OCI-LY1 (cell line): Measurements from ENCODE around the gene SCAI.

ENCODE experiments used
- EZH2 ChIP-seq: fragments of 200-600 bp; sonication (generic), shearing (Covaris generic); IDR thresholded peaks from 2 replicates; pipeline ENCODE4 v1.8.0; 2017; ENCODE audit warnings: borderline replicate concordance, mixed run types, mild to moderate bottlenecking, antibody characterized with exemption, low read length, moderate library complexity, mixed read lengths
- TF ChIP-seq, protein P1 (sequence below): fragments of 200-600 bp; sonication (generic), shearing (Covaris generic); IDR thresholded peaks from 2 replicates; pipeline ENCODE4 v1.5.1; 2017; ENCODE audit warnings: mild to moderate bottlenecking, antibody characterized with exemption, low read length, moderate library complexity, mixed read lengths

DNA sequence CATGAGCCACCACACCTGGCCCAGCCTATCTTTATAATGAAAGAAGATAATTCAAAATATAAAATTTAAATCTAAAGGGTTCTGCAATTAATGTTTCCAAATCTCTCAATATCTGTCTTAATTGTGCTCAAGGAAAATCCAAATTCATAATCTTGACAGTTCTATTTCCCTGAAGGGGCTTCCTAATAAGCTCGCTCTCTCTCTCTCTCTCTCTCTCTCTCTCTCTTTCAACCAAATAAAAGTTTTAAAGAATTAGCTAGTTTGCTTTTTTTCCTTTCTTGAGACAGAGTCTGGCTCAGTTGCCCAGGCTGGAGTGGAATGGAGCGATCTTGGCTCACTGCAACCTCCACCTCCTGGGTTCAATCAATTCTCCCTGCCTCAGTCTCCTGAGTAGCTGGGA, 13.2 kb upstream of the SCAI start:
- TF ChIP-seq, protein P1, sequence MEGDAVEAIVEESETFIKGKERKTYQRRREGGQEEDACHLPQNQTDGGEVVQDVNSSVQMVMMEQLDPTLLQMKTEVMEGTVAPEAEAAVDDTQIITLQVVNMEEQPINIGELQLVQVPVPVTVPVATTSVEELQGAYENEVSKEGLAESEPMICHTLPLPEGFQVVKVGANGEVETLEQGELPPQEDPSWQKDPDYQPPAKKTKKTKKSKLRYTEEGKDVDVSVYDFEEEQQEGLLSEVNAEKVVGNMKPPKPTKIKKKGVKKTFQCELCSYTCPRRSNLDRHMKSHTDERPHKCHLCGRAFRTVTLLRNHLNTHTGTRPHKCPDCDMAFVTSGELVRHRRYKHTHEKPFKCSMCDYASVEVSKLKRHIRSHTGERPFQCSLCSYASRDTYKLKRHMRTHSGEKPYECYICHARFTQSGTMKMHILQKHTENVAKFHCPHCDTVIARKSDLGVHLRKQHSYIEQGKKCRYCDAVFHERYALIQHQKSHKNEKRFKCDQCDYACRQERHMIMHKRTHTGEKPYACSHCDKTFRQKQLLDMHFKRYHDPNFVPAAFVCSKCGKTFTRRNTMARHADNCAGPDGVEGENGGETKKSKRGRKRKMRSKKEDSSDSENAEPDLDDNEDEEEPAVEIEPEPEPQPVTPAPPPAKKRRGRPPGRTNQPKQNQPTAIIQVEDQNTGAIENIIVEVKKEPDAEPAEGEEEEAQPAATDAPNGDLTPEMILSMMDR, result no peak
- TF ChIP-seq EZH2, result no peak
